ENCODE data around the gene KLHL14. TPM values are rescaled to one million over a fixed set of nuclear protein-coding genes. Genes with fewer than 3 reads are reported as not detected.
"Not testable (repeated sequence)": the region's sequence is repeated elsewhere in the genome, so short reads cannot be mapped to it uniquely, and the experiment has no call there.

KLHL14 gene, protein sequence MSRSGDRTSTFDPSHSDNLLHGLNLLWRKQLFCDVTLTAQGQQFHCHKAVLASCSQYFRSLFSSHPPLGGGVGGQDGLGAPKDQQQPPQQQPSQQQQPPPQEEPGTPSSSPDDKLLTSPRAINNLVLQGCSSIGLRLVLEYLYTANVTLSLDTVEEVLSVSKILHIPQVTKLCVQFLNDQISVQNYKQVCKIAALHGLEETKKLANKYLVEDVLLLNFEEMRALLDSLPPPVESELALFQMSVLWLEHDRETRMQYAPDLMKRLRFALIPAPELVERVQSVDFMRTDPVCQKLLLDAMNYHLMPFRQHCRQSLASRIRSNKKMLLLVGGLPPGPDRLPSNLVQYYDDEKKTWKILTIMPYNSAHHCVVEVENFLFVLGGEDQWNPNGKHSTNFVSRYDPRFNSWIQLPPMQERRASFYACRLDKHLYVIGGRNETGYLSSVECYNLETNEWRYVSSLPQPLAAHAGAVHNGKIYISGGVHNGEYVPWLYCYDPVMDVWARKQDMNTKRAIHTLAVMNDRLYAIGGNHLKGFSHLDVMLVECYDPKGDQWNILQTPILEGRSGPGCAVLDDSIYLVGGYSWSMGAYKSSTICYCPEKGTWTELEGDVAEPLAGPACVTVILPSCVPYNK
- total RNA-seq = 0.30 TPM

GRCh38 chr18:32772581-32773381, at the start of gene KLHL14:
Gene KLHL14 (minus strand): TSS chr18:32773023. CDS start chr18:32770591, 2,432 bp downstream.
- DNase-seq = no peak

DNA sequence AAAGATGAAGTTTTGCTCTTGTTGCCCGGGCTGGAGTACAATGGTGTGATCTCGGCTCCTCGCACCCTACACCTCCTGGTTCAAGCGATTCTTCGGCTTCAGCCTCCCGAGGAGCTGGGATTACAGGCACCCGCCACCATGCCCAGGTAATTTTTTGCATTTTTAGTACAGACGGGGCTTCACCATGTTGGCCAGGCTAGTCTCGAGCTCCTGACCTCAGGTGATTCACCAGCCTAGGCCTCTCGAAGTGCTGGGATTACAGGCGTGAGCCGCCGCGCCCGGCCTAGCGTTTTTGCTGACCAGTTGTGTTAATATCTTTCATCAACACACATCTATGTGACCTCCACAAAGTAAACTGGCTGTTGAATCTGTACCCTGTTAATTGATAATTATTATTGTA, 49.4 kb upstream of the KLHL14 start:
- DNase-seq = no peak

DNA sequence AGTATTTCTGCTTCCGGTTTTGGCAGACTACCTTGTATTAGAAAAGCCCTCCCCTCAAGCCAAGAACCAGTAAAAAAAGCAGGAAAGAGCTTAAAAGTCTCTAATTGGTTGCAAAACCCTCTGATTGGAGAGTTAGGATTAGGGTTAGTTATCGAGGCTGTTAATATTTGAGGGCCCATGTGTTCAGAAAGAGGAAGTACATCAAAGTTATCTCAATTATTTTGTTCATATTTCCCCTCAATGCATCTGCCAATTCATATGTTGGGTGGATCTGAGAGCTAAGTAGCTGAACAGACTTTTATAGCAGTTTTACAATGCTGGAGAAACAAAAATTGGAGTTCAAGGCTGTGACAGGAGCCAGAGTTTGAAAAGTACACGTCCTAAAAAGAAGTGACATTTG, 43.1 kb upstream of the KLHL14 start:
- DNase-seq = no peak

DNA sequence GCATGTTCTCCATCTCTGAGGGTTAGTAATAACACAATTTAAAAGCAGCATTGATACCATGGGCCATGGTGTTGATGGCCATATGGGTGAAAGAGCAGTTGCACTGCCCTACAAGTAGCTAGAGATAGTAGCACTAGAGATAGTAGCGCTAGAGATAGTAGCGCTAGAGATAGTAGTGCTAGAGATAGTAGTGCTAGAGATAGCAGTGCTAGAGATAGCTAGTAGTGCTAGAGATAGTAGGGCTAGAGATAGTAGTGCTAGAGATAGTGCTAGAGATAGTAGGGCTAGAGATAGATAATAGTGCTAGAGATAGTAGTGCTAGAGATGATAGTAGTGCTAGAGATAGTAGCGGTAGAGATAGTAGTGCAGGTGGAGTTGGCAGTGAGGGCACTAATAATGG, 39.5 kb upstream of the KLHL14 start:
- no peak for DNase-seq

GRCh38 chr18:32810314-32810713, 37.5 kb upstream of the KLHL14 start:
- DNase-seq = no peak

DNA sequence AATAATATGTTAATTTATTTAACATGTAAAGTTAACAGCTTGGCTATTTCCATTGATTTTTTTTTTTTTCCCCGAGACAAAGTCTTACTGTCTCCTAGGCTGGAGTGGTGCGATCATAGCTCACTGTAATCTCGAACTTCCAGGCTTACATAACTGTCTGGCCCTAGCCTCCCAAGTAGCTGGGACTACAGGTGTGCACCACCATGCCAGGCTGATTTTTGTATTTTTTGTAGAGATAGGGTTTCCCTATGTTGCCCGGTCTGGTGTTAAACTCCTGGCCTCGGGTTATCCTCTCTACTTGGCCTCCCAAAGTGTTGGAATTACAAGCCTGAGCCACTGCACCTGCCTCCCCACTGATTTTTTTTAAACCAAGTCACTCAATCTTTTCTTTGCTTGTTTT, 32.5 kb upstream of the KLHL14 start:
- no peak for DNase-seq

- DNase-seq = no peak
Measured at GRCh38 chr18:32804134-32804888, 31.5 kb upstream of the KLHL14 start.

- no peak for DNase-seq
Measured at GRCh38 chr18:32803568-32803967, 30.7 kb upstream of the KLHL14 start.

GRCh38 chr18:32802591-32803451, 30.0 kb upstream of the KLHL14 start:
- no peak for DNase-seq

DNA sequence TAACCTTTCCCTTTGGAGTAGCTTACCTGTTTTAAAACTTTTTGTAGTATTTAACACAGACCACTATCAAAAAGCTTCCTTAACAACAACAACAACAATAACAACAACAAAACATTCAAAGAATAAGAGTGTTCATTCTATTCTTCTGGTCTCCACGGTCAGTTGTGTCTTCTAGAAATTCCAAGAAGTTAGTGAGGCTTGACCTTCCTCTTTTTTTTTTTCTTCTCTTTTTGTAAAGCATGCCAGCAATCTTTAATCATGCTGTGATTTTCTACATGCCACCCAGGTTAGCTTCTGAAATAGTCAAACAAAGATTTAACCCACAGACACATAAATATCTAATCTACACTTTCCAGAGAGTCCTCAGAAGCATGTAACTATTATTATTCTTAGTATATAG, 28.4 kb upstream of the KLHL14 start:
- no peak for DNase-seq

DNA sequence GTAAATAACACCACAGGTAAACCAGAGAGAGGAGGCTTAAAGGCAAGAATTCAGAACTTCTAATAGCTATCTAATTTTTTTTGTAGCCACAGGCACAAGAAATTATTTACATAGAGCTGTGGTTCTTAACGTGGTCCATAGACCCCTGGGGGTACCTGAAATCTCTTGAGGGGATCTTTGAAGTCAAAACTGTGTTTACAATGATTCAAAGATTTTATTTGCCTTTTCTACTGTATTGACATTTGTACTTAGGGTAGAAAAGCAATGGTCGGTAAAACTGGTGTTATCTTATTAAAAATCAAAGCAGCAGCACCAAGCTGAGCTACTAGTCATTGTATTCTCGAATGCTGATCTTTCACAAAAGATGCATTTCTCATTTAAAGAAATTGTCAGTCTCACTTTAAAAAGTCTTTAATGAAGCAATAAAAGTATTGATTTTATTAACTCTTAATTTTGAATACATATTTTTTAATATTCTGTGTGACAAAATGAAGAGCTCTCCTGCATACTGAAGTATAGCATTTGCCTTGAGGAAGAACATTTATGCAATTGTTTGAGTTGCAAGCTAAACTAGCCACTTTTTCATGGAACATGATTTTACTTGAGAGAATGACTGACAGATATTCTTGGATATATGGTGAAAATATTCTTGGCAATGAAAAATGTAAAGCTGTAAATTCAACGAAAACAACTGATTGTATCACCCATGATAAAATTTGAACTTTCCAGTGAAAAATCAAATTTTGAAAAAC, 25.6 kb upstream of the KLHL14 start:
- DNase-seq = no peak

DNA sequence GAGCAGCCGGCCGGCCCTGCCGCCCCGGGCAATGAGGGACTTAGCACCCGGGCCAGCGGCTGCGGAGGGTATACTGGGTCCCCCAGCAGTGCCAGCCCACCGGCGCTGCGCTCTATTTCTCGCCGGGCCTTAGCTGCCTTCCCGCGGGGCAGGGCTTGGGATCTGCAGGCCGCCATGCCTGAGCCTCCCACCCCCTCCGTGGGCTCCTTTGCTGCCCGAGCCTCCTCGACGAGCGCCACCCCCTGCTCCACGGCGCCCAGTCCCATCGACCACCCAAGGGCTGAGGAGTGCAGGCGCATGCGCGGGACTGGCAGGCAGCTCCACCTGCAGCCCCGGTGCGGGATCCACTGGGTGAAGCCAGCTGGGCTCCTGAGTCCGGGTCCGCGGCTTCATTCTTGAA, 21.8 kb upstream of the KLHL14 start:
- not testable (repeated sequence) for DNase-seq

GRCh38 chr18:32779010-32779409, 6.2 kb upstream of the KLHL14 start:
- no peak for DNase-seq

- no peak for DNase-seq
Measured at GRCh38 chr18:32777049-32777448, 4.2 kb upstream of the KLHL14 start.

GRCh38 chr18:32776561-32776960, 3.7 kb upstream of the KLHL14 start:
- no peak for DNase-seq

DNA sequence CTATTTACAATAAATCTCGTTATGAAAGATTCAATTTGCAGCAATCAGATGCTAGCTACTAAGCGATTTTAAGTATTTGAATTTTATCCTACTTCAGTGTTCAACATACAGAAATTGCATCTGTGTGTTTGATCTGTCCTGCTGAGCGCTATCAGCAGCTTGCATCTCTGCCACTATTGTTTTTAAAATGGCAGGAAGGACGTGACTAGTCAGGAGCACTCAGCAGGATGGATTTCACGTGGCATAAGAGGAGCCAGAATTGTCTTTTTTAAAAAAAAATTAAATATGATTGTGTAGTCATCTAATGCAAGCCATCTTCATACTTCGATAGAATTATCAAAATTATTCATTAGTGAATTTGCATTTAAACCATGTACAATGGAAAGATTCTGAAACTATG, 2.8 kb upstream of the KLHL14 start:
- DNase-seq = no peak

GRCh38 chr18:32773382-32773712, 524 bp upstream of the KLHL14 start:
- peak; percentile 14 for DNase-seq

GRCh38 chr18:32771871-32772580, 797 bp downstream of the KLHL14 start:
- DNase-seq = no peak

- no peak for DNase-seq
Measured at GRCh38 chr18:32771169-32771751, 1.6 kb downstream of the KLHL14 start.
